HepG2 (cell line): ENCODE results near the gene GALNTL6. TPM values are rescaled to one million over a fixed set of nuclear protein-coding genes. Genes with fewer than 3 reads are reported as not detected.

Experiments
- ATAC-seq: fragments of 200-7000 bp; cut with Tn5 transposase; 3 replicates; pipeline ENCODE4 v1.9.1; 2020; ENCODE audit warnings: mild to moderate bottlenecking, moderate library complexity
- BruUV-seq: library from RNA; stranded (reverse); fragments of 400-500 nt; replicated peaks from 2 replicates; lab custom pipeline; 2021; lab: Mats Ljungman, UMichigan
- CTCF ChIA-PET: fragments of 300-600 bp; formaldehyde crosslinking; extraction: SDS; loops from one replicate; lab custom pipeline; 2021; ENCODE audit warnings: low total read pairs, inconsistent platforms, low intra/inter-chr PET ratio; lab: Yijun Ruan, JAX
- POLR2A ChIA-PET: fragments of 350-600 bp; sonication (Branson Sonifier 250); formaldehyde crosslinking; loops from one replicate; lab custom pipeline; 2020; ENCODE audit warnings: antibody characterized with exemption, inconsistent platforms; lab: Yijun Ruan, JAX
- DNase-seq: peaks from one replicate; pipeline ENCODE4 v3.0.0-alpha.2; 2015; ENCODE audit warnings: low spot score
- FAIRE-seq: peaks from 3 replicates; lab custom pipeline; 2011; peaks lifted over from hg19 to GRCh38; lab: Jason Lieb, UNC
- H2AFZ ChIP-seq: one replicate; pipeline ENCODE4 v1.6.1; 2011; ENCODE audit warnings: low read length, inconsistent platforms
- H3K27ac ChIP-seq: fragments of 300-600 bp; 3 replicates; pipeline ENCODE4 v1.8.0; 2011; ENCODE audit warnings: mixed run types, mild to moderate bottlenecking, mixed read lengths, low read length, inconsistent platforms; ENCODE audit not compliant: insufficient read depth; ENCODE audit errors: extremely low read length
- H3K27me3 ChIP-seq, 2 experiments: fragments of 200-600 bp in 1 of 2; 2 replicates in 1 of 2; 3 replicates in 1 of 2; pipeline versions ENCODE4 v1.6.0 to v1.8.0; 2011; ENCODE audit warnings: low read length in 2 of 2, mild to moderate bottlenecking in 2 of 2, moderate library complexity in 2 of 2, inconsistent platforms in 1 of 2; ENCODE audit not compliant: insufficient read depth in 2 of 2, control insufficient read depth in 1 of 2
- H3K36me3 ChIP-seq, 2 experiments: fragments of 200-600 bp in 1 of 2; replicated peaks in 1 of 2; 2 replicates in 1 of 2; 3 replicates in 1 of 2; pipeline versions ENCODE4 v1.5.1 to v1.8.0; 2011; ENCODE audit warnings: low read length in 2 of 2, inconsistent platforms in 1 of 2; ENCODE audit not compliant: insufficient read depth in 2 of 2, control insufficient read depth in 1 of 2
- H3K4me1 ChIP-seq: 2 replicates; pipeline ENCODE4 v1.5.1; 2012; ENCODE audit warnings: low read length, inconsistent platforms; ENCODE audit not compliant: insufficient read depth
- H3K4me2 ChIP-seq: 2 replicates; pipeline ENCODE4 v1.6.0; 2011; ENCODE audit warnings: low read depth, low read length, inconsistent platforms
- H3K4me3 ChIP-seq, 3 experiments: fragments of 200-600 bp in 1 of 3; sonication (generic), shearing (Covaris generic) in 1 of 3; replicated peaks in 1 of 3; 2 replicates each; pipeline ENCODE4 v1.5.1; 2011 to 2016; ENCODE audit warnings: low read length in 3 of 3, inconsistent platforms in 2 of 3, low read depth in 2 of 3, mild to moderate bottlenecking in 2 of 3, control low read depth in 1 of 3, mixed read lengths in 1 of 3; ENCODE audit not compliant: insufficient read depth in 1 of 3
- H3K79me2 ChIP-seq: one replicate; pipeline ENCODE4 v1.6.1; 2011; ENCODE audit warnings: low read length, inconsistent platforms; ENCODE audit not compliant: insufficient read depth
- H3K9ac ChIP-seq: 2 replicates; pipeline ENCODE4 v1.6.0; 2011; ENCODE audit warnings: mild to moderate bottlenecking, low read depth, low read length, inconsistent platforms; ENCODE audit not compliant: insufficient read depth
- H3K9me3 ChIP-seq: 2 replicates; pipeline ENCODE4 v1.5.1; 2012; ENCODE audit warnings: mild to moderate bottlenecking, low read length
- H4K20me1 ChIP-seq: 2 replicates; pipeline ENCODE4 v1.6.0; 2011; ENCODE audit warnings: inconsistent platforms, mild to moderate bottlenecking, low read length, moderate library complexity; ENCODE audit not compliant: insufficient read depth
- HMG20B ChIP-seq: conservative IDR thresholded peaks from 2 replicates; pipeline ENCODE4 v1.6.1; 2016; ENCODE audit warnings: missing genetic modification reagents, missing compliant biosample characterization
- HOXA5 ChIP-seq: sonication (generic); formaldehyde crosslinking; IDR thresholded peaks from 2 replicates; pipeline ENCODE4 v1.4.0; 2020; ENCODE audit warnings: missing genetic modification reagents
- MAFK ChIP-seq, 2 experiments: IDR thresholded peaks in 1 of 2; conservative IDR thresholded peaks in 1 of 2; 2 replicates each; pipeline ENCODE4 v1.6.1; 2011; ENCODE audit warnings: improper control_type of control experiment in 2 of 2, low read length in 2 of 2
- PPARG ChIP-seq: conservative IDR thresholded peaks from 2 replicates; pipeline ENCODE4 v1.6.1; 2016; ENCODE audit warnings: missing biosample characterization, missing genetic modification reagents
- TFAP4 ChIP-seq: sonication (generic); IDR thresholded peaks from 2 replicates; pipeline ENCODE4 v1.6.1; 2016; ENCODE audit warnings: low read depth, borderline replicate concordance
- TOPORS ChIP-seq: sonication (generic); formaldehyde crosslinking; IDR thresholded peaks from 2 replicates; pipeline ENCODE4 v1.8.0; 2023; ENCODE audit warnings: mild to moderate bottlenecking, missing genetic modification reagents
- ZNF570 ChIP-seq: sonication (generic); formaldehyde crosslinking; IDR thresholded peaks from 2 replicates; pipeline ENCODE4 v1.4.0; 2020; ENCODE audit warnings: mild to moderate bottlenecking, missing genetic modification reagents, borderline replicate concordance
- ZSCAN20 ChIP-seq: sonication (generic); formaldehyde crosslinking; IDR thresholded peaks from 2 replicates; pipeline ENCODE4 v1.4.0; 2020; ENCODE audit warnings: missing genetic modification reagents, mild to moderate bottlenecking, borderline replicate concordance
- WGBS: methylation state at CpG from one replicate; pipeline ENCODE4 v1.1.6; 2017; ENCODE audit warnings: low lambda C conversion rate; 5-methylcytosine and 5-hydroxymethylcytosine counted together
- in situ Hi-C: cut with HindIII; loops from 2 replicates; pipeline ENCODE4 v1.10.0; 2017; ENCODE audit warnings: low pct_unique_long_range_greater_than_20kb; ENCODE audit not compliant: extremely low pct_ligation_motif_present
- intact Hi-C: fragments of 100-400 bp; cut with micrococcal nuclease; formaldehyde crosslinking; loops from one replicate; pipeline ENCODE4 v1.10.0; 2022; ENCODE audit not compliant: unreplicated experiment
- polyA plus RNA-seq, 8 experiments: library from polyadenylated mRNA; depleted of rRNA in 3 of 8; stranded (reverse) in 7 of 8; unstranded in 1 of 8; fragments of >200 nt; fragmentation: Illumina TruSeq in 4 of 8; extraction: Trizol in 4 of 8; gene quantifications; 2 replicates each; pipeline versions ENCODE4 v1.2.1 to v1.2.3, GENCODE V29; 2011 to 2016; ENCODE audit warnings: low read depth in 4 of 8, missing spikeins in 1 of 8, mixed read lengths in 1 of 8; ENCODE audit not compliant: insufficient read depth in 1 of 8
- total RNA-seq, 5 experiments: library from RNA; depleted of rRNA; stranded (reverse); fragments of >200 nt; fragmentation: Illumina TruSeq; extraction: Trizol; gene quantifications; 2 replicates each; pipeline ENCODE4 v1.2.3, GENCODE V29; 2016; ENCODE audit warnings: low read depth in 1 of 5
- TF ChIP-seq, protein P1 (sequence below): sonication (generic); formaldehyde crosslinking; IDR thresholded peaks from 2 replicates; pipeline ENCODE4 v1.4.0; 2020; ENCODE audit warnings: missing genetic modification reagents
- TF ChIP-seq, protein P2 (sequence below): sonication (generic); formaldehyde crosslinking; IDR thresholded peaks from 2 replicates; pipeline ENCODE4 v1.5.1; 2020; ENCODE audit warnings: missing genetic modification reagents, mild to moderate bottlenecking, borderline replicate concordance
- TF ChIP-seq, protein P3 (sequence below): sonication (generic); formaldehyde crosslinking; IDR thresholded peaks from 2 replicates; pipeline ENCODE4 v1.5.0; 2020; ENCODE audit warnings: missing genetic modification reagents, mild to moderate bottlenecking, borderline replicate concordance
- TF ChIP-seq, protein P4 (sequence below): IDR thresholded peaks from 2 replicates; pipeline ENCODE4 v1.6.1; 2016; ENCODE audit warnings: missing compliant biosample characterization, missing genetic modification reagents, borderline replicate concordance

The GALNTL6 gene
- total and polyA plus RNA-seq, 2 of the 13 experiments (the other 11 are each of a cell fraction or from before 2014, with no cell fraction given): not detected

DNA sequence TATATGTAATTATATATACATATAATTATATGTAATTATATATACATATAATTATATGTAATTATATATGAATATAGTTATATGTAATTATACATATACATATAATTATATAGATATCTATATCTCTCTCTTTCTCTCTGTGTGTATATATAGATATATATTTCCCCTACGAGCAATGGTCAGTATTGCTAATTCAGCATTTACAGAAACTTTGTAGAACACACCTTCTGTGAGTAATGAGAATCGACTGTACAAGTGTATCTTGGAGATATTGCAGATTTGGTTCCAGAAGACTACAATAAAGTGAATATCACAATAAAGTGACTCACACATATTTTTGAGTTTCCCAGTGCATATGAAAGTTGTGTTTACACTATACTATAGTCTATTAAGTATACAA is 33.7 kb downstream of the GALNTL6 start (continued):
- TF ChIP-seq, protein P1, sequence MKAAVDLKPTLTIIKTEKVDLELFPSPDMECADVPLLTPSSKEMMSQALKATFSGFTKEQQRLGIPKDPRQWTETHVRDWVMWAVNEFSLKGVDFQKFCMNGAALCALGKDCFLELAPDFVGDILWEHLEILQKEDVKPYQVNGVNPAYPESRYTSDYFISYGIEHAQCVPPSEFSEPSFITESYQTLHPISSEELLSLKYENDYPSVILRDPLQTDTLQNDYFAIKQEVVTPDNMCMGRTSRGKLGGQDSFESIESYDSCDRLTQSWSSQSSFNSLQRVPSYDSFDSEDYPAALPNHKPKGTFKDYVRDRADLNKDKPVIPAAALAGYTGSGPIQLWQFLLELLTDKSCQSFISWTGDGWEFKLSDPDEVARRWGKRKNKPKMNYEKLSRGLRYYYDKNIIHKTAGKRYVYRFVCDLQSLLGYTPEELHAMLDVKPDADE (CRISPR knock-in tag): no peak
- no peak for TF ChIP-seq PPARG (CRISPR knock-in tag)
- TF ChIP-seq, protein P2, sequence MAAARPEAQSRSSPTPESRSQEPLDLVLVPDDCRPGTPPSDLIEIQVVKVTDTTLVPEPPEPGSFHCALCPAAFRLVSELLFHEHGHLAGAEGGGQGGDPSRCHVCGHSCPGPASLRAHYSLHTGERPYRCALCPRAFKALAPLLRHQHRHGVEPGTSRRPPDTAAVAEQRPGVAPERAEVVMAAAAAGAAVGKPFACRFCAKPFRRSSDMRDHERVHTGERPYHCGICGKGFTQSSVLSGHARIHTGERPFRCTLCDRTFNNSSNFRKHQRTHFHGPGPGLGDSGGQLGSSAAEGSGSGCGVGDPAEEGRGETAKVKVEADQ (CRISPR knock-in tag): no peak
- TF ChIP-seq, protein P3, sequence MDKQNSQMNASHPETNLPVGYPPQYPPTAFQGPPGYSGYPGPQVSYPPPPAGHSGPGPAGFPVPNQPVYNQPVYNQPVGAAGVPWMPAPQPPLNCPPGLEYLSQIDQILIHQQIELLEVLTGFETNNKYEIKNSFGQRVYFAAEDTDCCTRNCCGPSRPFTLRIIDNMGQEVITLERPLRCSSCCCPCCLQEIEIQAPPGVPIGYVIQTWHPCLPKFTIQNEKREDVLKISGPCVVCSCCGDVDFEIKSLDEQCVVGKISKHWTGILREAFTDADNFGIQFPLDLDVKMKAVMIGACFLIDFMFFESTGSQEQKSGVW (CRISPR knock-in tag): no peak
- TF ChIP-seq MAFK (conservative IDR thresholded peaks at IDR 0.05 in 1 of 2, IDR thresholded peaks at IDR 0.05 in 1 of 2; ENCODE audit: low read length in 2 of 2): peak; percentile 34 to 74; a peak in 3 of 4 replicates

DNA sequence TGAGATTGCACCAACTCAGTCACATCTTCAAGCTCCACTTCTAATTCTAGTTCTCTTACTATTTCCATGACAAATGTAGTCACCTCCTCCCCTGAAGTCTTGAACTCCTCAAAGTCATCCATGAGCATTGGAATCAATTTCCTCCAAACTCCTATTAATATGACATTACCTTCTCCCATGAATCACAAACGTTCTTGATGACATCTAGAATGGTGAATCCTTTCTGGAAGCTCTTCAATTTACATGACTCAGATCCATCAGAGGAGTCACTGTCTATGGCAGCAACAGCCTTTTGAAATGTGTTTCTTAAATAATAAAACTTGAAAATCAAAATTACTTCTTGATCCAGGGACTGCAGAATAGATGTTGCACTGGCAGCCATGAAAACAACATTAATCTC is 34.5 kb downstream of the GALNTL6 start:
- Histone ChIP-seq H3K4me1 (no peaks in the 10 kb centered on the region), H3K4me3 (no peak overlapping the region), H3K27me3 (no peaks in the 10 kb centered on the region; a peak in 1 of 5 replicates), H4K20me1 (no peaks in the 10 kb centered on the region), H3K9ac (no peak overlapping the region), H3K27ac (no peak overlapping the region), H2AFZ (no peak overlapping the region), H3K36me3 (no peaks in the 10 kb centered on the region), H3K4me2 (no peak overlapping the region), H3K9me3 (no peaks in the 10 kb centered on the region), H3K79me2 (no peaks in the 10 kb centered on the region)
- FAIRE-seq (no peak), DNase-seq (no peak), ATAC-seq (no peak)
- in situ Hi-C loops (loop anchor here (10.0 to 25.0 kb wide), 2 partner anchors 365 to 977 kb away; no protein-coding TSS in a partner anchor), intact Hi-C loops (loop anchor here (2.0 kb wide), 1 partner anchor 821 kb away; no protein-coding TSS in a partner anchor)
- TF ChIP-seq TOPORS (CRISPR knock-in tag) (no peak), ZNF570 (CRISPR knock-in tag) (no peak), HOXA5 (no peak), ZSCAN20 (CRISPR knock-in tag) (no peak), HMG20B (CRISPR knock-in tag) (no peak), TFAP4 (no peak)
- TF ChIP-seq, protein P4, sequence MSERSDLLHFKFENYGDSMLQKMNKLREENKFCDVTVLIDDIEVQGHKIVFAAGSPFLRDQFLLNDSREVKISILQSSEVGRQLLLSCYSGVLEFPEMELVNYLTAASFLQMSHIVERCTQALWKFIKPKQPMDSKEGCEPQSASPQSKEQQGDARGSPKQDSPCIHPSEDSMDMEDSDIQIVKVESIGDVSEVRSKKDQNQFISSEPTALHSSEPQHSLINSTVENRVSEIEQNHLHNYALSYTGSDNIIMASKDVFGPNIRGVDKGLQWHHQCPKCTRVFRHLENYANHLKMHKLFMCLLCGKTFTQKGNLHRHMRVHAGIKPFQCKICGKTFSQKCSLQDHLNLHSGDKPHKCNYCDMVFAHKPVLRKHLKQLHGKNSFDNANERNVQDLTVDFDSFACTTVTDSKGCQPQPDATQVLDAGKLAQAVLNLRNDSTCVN (CRISPR knock-in tag): no peak
- POLR2A ChIA-PET: no interaction called here
- WGBS: 0% methylated on average over 1 of the region's 1 CpG
- no TSS peak for BruUV-seq
- CTCF ChIA-PET: no interaction called here
